ENCODE measurements around the gene MC3R. TPM values are rescaled to one million over a fixed set of nuclear protein-coding genes. Genes with fewer than 3 reads are reported as not detected.
"Not testable (repeated sequence)": the region's sequence is repeated elsewhere in the genome, so short reads cannot be mapped to it uniquely, and the experiment has no call there.

MC3R gene
- total RNA-seq, 4 donors from 2014 or later = not detected

DNA sequence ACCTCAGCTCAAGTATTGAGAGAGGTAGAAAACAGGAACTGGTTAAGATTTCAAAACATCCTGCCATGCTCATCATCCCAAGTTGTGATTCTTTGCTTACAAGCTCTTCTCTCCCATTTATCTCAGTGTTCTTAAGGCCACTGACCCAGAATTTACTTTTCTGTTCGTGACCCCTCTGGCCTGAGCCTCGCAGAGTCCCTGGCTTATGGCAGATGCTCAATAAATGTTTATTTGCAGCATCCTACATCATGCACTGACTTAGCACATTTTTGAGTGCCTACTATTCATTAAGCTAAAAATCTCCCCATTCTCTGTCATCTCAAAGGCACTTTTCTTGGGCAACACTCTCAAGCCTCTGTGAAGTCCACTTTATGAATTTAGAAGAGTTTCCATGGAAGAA lies 33.4 kb upstream of the MC3R start:
- TF ChIP-seq EP300 (IDR thresholded peaks at IDR 0.05) (no peak), POLR2A (IDR thresholded peaks at IDR 0.05) (no peak), POLR2AphosphoS5 (IDR thresholded peaks at IDR 0.05) (no peak)
- TF ChIP-seq, protein P1, sequence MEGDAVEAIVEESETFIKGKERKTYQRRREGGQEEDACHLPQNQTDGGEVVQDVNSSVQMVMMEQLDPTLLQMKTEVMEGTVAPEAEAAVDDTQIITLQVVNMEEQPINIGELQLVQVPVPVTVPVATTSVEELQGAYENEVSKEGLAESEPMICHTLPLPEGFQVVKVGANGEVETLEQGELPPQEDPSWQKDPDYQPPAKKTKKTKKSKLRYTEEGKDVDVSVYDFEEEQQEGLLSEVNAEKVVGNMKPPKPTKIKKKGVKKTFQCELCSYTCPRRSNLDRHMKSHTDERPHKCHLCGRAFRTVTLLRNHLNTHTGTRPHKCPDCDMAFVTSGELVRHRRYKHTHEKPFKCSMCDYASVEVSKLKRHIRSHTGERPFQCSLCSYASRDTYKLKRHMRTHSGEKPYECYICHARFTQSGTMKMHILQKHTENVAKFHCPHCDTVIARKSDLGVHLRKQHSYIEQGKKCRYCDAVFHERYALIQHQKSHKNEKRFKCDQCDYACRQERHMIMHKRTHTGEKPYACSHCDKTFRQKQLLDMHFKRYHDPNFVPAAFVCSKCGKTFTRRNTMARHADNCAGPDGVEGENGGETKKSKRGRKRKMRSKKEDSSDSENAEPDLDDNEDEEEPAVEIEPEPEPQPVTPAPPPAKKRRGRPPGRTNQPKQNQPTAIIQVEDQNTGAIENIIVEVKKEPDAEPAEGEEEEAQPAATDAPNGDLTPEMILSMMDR (IDR thresholded peaks at IDR 0.05) = no peak
- no peak overlapping the region for H3K4me3 ChIP-seq
- H3K4me1 ChIP-seq = no peaks in the 10 kb centered on the region
- 20 to 31% methylated on average over 1 of the region's 2 CpGs for WGBS, 2 donors (ENCODE audit: low coverage in 1 of 2)
- no peaks in the 10 kb centered on the region for H3K36me3 ChIP-seq
- no peak for ATAC-seq
- peaks cover 18% of the 10 kb centered on the region for H3K27me3 ChIP-seq
- H3K27ac ChIP-seq = no peak overlapping the region
- H3K9me3 ChIP-seq = peaks cover 0 to 11% (median 0%) of the 10 kb centered on the region in 3 donors

GRCh38 chr20:56217829-56218228 lies 30.7 kb upstream of the MC3R start:
- TF ChIP-seq, protein P1 (IDR thresholded peaks at IDR 0.05) = no peak
- TF ChIP-seq POLR2A (IDR thresholded peaks at IDR 0.05) (no peak), POLR2AphosphoS5 (IDR thresholded peaks at IDR 0.05) (no peak), EP300 (IDR thresholded peaks at IDR 0.05) (no peak)
- 38 to 43% methylated on average over 2 of the region's 2 CpGs for WGBS, 2 donors (ENCODE audit: low coverage in 1 of 2)
- peaks cover 18% of the 10 kb centered on the region for H3K27me3 ChIP-seq
- no peaks in the 10 kb centered on the region for H3K4me1 ChIP-seq
- H3K4me3 ChIP-seq = no peak overlapping the region
- no peak overlapping the region for H3K27ac ChIP-seq
- H3K36me3 ChIP-seq = no peaks in the 10 kb centered on the region
- H3K9me3 ChIP-seq = peaks cover 0 to 13% (median 0%) of the 10 kb centered on the region in 3 donors
- no peak for ATAC-seq

DNA sequence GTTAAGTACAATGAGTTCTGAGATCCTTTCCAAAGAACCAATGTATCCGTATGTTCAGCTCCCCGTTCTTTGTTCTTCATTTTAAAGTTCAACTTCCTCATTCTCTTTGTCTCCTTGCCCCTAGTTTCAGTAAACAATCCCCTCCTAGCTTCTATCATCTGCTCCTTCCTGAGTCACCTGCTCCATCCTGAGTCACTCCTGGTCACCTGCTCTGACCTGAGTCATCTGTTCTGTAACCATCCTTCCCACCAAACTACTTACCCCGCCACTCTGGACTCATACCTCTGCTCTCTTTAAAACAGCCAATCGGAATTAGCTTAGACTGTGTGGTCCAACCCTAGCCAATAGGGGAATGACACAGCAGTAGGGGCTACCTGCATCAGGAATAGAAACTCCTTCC lies 27.3 kb upstream of the MC3R start:
- Histone ChIP-seq H3K9me3 (peaks cover 0 to 13% (median 0%) of the 10 kb centered on the region in 3 donors), H3K27me3 (peaks cover 13% of the 10 kb centered on the region)
- ATAC-seq, H3K4me3 ChIP-seq, H3K27ac ChIP-seq, H3K4me1 ChIP-seq, H3K36me3 ChIP-seq: not testable (repeated sequence)
- WGBS, 2 donors (ENCODE audit: low coverage in 1 of 2) = 80 to 86% methylated on average over 1 to 4 of the region's 4 CpGs

DNA sequence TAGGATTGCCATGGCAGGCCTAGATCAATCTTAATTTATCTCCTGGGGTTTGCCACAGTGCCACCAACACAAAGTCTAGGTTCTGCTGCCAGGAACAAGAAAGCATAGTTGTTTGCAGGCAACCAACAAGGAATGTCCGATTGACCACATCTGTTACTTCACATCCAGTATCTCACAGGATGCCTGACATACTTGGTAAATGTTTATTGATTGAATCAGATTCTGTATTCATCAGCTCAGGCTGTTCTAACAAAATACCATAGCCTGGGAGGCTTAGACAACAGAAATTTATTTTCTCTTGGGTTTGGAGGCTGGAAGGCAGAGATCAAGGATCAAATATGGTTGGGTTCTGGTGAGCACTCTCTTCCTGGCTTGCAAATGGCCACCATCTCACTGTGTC lies 26.3 kb upstream of the MC3R start:
- H3K9me3 ChIP-seq = peaks cover 0 to 13% (median 0%) of the 10 kb centered on the region in 3 donors
- 67 to 75% methylated on average over 1 of the region's 1 CpG for WGBS, 2 donors (ENCODE audit: low coverage in 1 of 2)
- no peak overlapping the region for H3K4me3 ChIP-seq
- H3K27ac ChIP-seq = no peak overlapping the region
- TF ChIP-seq, protein P1 (IDR thresholded peaks at IDR 0.05) = no peak
- TF ChIP-seq POLR2A (IDR thresholded peaks at IDR 0.05) = no peak
- no peak for TF ChIP-seq POLR2AphosphoS5 (IDR thresholded peaks at IDR 0.05)
- no peak for TF ChIP-seq EP300 (IDR thresholded peaks at IDR 0.05)
- H3K27me3 ChIP-seq = peaks cover 10% of the 10 kb centered on the region
- H3K36me3 ChIP-seq = no peaks in the 10 kb centered on the region
- no peaks in the 10 kb centered on the region for H3K4me1 ChIP-seq
- ATAC-seq = no peak

- no peaks in the 10 kb centered on the region for H3K4me1 ChIP-seq
- no peak overlapping the region for H3K27ac ChIP-seq
- H3K36me3 ChIP-seq = no peaks in the 10 kb centered on the region
- ATAC-seq = no peak
- no peak for TF ChIP-seq POLR2A (IDR thresholded peaks at IDR 0.05)
- TF ChIP-seq EP300 (IDR thresholded peaks at IDR 0.05) = no peak
- no peak for TF ChIP-seq POLR2AphosphoS5 (IDR thresholded peaks at IDR 0.05)
- TF ChIP-seq, protein P1 (IDR thresholded peaks at IDR 0.05) = no peak
- H3K4me3 ChIP-seq = no peak overlapping the region
- H3K27me3 ChIP-seq = peaks cover 10% of the 10 kb centered on the region
- H3K9me3 ChIP-seq = peaks cover 0 to 13% (median 0%) of the 10 kb centered on the region in 3 donors
- WGBS, 2 donors (ENCODE audit: low coverage in 1 of 2) = 53 to 59% methylated on average over 2 of the region's 2 CpGs
These were observed 25.6 kb upstream of the MC3R start for GRCh38 chr20:56222945-56223344.
